ENCODE measurements around the gene ATP8B4. TPM values are rescaled to one million over a fixed set of nuclear protein-coding genes. Genes with fewer than 3 reads are reported as not detected.

ATP8B4 gene
- total and polyA plus RNA-seq, 2 of the 8 experiments (the other 6 are each of a cell fraction or from before 2014, with no cell fraction given) = 0.17 to 0.24 TPM

DNA sequence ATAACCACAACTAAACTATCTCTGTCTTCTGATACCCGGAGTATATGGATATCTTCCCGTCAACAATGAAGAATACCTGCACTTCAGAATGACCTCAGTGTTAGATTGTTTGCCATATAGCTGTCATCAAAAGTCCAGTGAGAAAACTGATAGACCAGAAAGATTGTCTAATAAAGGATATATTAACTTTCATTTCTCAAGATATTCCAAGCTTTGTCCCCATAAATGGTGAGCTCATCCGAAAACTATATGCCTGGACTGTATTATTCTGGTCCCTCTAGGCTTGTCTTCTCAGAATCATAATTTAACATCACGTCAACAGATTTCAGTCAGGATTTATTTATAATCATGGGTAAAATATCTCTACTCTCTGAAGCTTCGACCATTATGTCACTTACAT, 100.5 kb downstream of the ATP8B4 start:
- Histone ChIP-seq H2BK12ac (ENCODE audit: low read depth, low read length) (no peak overlapping the region), H3K79me1 (ENCODE audit: low read depth, low read length) (no peaks in the 10 kb centered on the region), H3K4me2 (ENCODE audit: insufficient read depth in 1 of 2, low read depth in 2 of 2, low read length in 2 of 2) (no peak overlapping the region), H3K23ac (ENCODE audit: insufficient read length) (no peak overlapping the region), H3K4me1 (replicated peaks in 1 of 4; ENCODE audit: control insufficient read depth in 3 of 4, insufficient read depth in 4 of 4, low read length in 3 of 4) (no peaks in the 10 kb centered on the region), H3K9me3 (ENCODE audit: insufficient read depth in 2 of 2, low read depth in 1 of 2, low read length in 1 of 2) (no peaks in the 10 kb centered on the region), H3K36me3 (ENCODE audit: control insufficient read depth in 2 of 4, insufficient read depth in 4 of 4, low read length in 3 of 4) (no peaks in the 10 kb centered on the region), H2BK20ac (ENCODE audit: low read length) (no peak overlapping the region), H3K9ac (replicated peaks in 1 of 4; ENCODE audit: extremely low read depth in 1 of 4, low read depth in 3 of 4, low read length in 3 of 4) (no peak overlapping the region), H2BK15ac (ENCODE audit: low read length) (no peak overlapping the region), H3K4ac (replicated peaks; ENCODE audit: insufficient read length, low read depth, low read length) (no peak overlapping the region), H3K79me2 (ENCODE audit: control insufficient read depth in 1 of 2, insufficient read depth in 2 of 2, low read length in 2 of 2) (no peaks in the 10 kb centered on the region), H3K18ac (ENCODE audit: extremely low read depth, low read length) (no peak overlapping the region), H3K14ac (ENCODE audit: insufficient read length) (no peak overlapping the region), H2AK5ac (ENCODE audit: low read depth, low read length) (no peak overlapping the region), H2BK5ac (ENCODE audit: low read depth, low read length) (no peak overlapping the region), H4K91ac (replicated peaks; ENCODE audit: insufficient read length, low read length) (no peak overlapping the region), H3K4me3 (ENCODE audit: extremely low read depth in 1 of 4, insufficient read depth in 2 of 4, low read depth in 3 of 4, low read length in 4 of 4) (no peak overlapping the region), H3K23me2 (ENCODE audit: low read depth, low read length) (no peaks in the 10 kb centered on the region), H3K56ac (replicated peaks; ENCODE audit: insufficient read length, low read depth, low read length) (no peak overlapping the region), H4K8ac (ENCODE audit: extremely low read depth, insufficient read depth, low read length) (no peak overlapping the region), H4K20me1 (replicated peaks in 1 of 2; ENCODE audit: control insufficient read depth in 1 of 2, insufficient read depth in 2 of 2, low read length in 2 of 2) (no peaks in the 10 kb centered on the region), H3K27me3 (replicated peaks in 1 of 4; ENCODE audit: control insufficient read depth in 3 of 4, extremely low read depth in 1 of 4, insufficient read depth in 3 of 4, low read length in 3 of 4) (no peaks in the 10 kb centered on the region), H4K5ac (ENCODE audit: insufficient read length, low read depth, low read length) (no peak overlapping the region), H3K27ac (ENCODE audit: low read depth, low read length) (no peak overlapping the region), H2BK120ac (replicated peaks; ENCODE audit: low read depth, low read length) (no peak overlapping the region), H2AFZ (ENCODE audit: low read length) (no peak overlapping the region)
- FAIRE-seq (no peak), DNase-seq (ENCODE audit: low read depth in 1 of 2, low spot score in 2 of 2) (no peak)
- no peak for TF ChIP-seq NANOG (IDR thresholded peaks at IDR 0.05; ENCODE audit: insufficient read depth, low read depth, low read length, poor library complexity, severe bottlenecking)
- TF ChIP-seq GABPA (IDR thresholded peaks at IDR 0.05; ENCODE audit: borderline replicate concordance, insufficient read depth, low read length) = no peak
- no peak for TF ChIP-seq POU5F1 (IDR thresholded peaks at IDR 0.05; ENCODE audit: low read depth, low read length)
- TF ChIP-seq SIN3A (conservative IDR thresholded peaks at IDR 0.05 in 1 of 2, IDR thresholded peaks at IDR 0.05 in 1 of 2; ENCODE audit: low read depth in 1 of 2, low read length in 2 of 2) = no peak
- TF ChIP-seq BACH1 (IDR thresholded peaks at IDR 0.05; ENCODE audit: low read length) = no peak
- no peak for TF ChIP-seq SP2 (IDR thresholded peaks at IDR 0.05; ENCODE audit: low read length)
- TF ChIP-seq EGR1 (IDR thresholded peaks at IDR 0.05; ENCODE audit: borderline replicate concordance, low read depth, low read length) = no peak
- no peak for TF ChIP-seq MAFK (IDR thresholded peaks at IDR 0.05; ENCODE audit: low read depth, low read length)
- no peak for TF ChIP-seq SAP30 (IDR thresholded peaks at IDR 0.05; ENCODE audit: insufficient read depth, insufficient replicate concordance, low read length)
- TF ChIP-seq JUN (IDR thresholded peaks at IDR 0.05; ENCODE audit: low read depth, low read length) = no peak
- no peak for TF ChIP-seq ASH2L (IDR thresholded peaks at IDR 0.05; ENCODE audit: low read length)
- TF ChIP-seq POLR2A (IDR thresholded peaks at IDR 0.05; ENCODE audit: control extremely low read depth in 1 of 2, low read depth in 2 of 2, low read length in 2 of 2) = no peak
- ChIA-PET CTCF (ENCODE audit: partially characterized antibody) (interaction anchor here (0.8 to 1.1 kb wide), 2 partner anchors 11 to 130 kb away, joined by 3 to 5 read pairs; no protein-coding TSS in a partner anchor), POLR2A (ENCODE audit: partially characterized antibody) (no interaction called here)
- WGBS, 2 experiments (ENCODE audit: extremely low coverage in 1 of 2, insufficient coverage in 1 of 2, insufficient read length in 1 of 2, insufficient replicate concordance in 2 of 2, low coverage in 1 of 2, low lambda C conversion rate in 2 of 2, missing lambda C conversion rate in 1 of 2) = 94% methylated on average over 5 of the region's 5 CpGs; no CpG with 5 or more reads in 1 of the 2 experiments
